GM12878 (cell line): Measurements from ENCODE around the gene BANP.

Source experiments
- CHD2 ChIP-seq: IDR thresholded peaks from 2 replicates; pipeline ENCODE4 v1.6.1; 2011; ENCODE audit warnings: low read depth, low read length, improper control_type of control experiment, borderline replicate concordance
- CREM ChIP-seq: IDR thresholded peaks from 2 replicates; pipeline ENCODE4 v1.6.1; 2014; ENCODE audit warnings: antibody characterized with exemption, low read depth
- EP300 ChIP-seq, 2 experiments: fragments of 150-350 bp in 1 of 2; IDR thresholded peaks; 2 replicates each; pipeline ENCODE4 v1.6.1; 2011 to 2012; ENCODE audit warnings: low read depth in 2 of 2, low read length in 2 of 2, borderline replicate concordance in 1 of 2, improper control_type of control experiment in 1 of 2, inconsistent platforms in 1 of 2; ENCODE audit not compliant: control insufficient read depth in 1 of 2
- HDAC6 ChIP-seq: fragments of 200-600 bp; sonication (generic); IDR thresholded peaks from one replicate; pipeline ENCODE4 v1.8.0; 2017; ENCODE audit warnings: antibody characterized with exemption; ENCODE audit not compliant: unreplicated experiment
- MXI1 ChIP-seq: fragments of 150-350 bp; IDR thresholded peaks from 2 replicates; pipeline ENCODE4 v1.6.1; 2011; ENCODE audit warnings: low read depth, mild to moderate bottlenecking, inconsistent platforms, low read length, improper control_type of control experiment
- NBN ChIP-seq: fragments of 450-650 bp; IDR thresholded peaks from 2 replicates; pipeline ENCODE4 v1.6.1; 2016
- ZNF274 ChIP-seq: IDR thresholded peaks from one replicate; pipeline ENCODE4 v1.8.0; 2011; ENCODE audit not compliant: insufficient read length, insufficient read depth
- TF ChIP-seq, protein P1 (sequence below), 3 experiments: IDR thresholded peaks in 2 of 3; conservative IDR thresholded peaks in 1 of 3; 2 replicates each; pipeline ENCODE4 v1.5.1; 2011; ENCODE audit warnings: low read depth in 3 of 3, low read length in 3 of 3, mild to moderate bottlenecking in 3 of 3, control low read depth in 2 of 3, moderate library complexity in 2 of 3, inconsistent platforms in 1 of 3, mixed read lengths in 1 of 3; ENCODE audit not compliant: control insufficient read depth in 2 of 3, insufficient read depth in 1 of 3; ENCODE audit errors: extremely low read depth in 1 of 3
- TF ChIP-seq, protein P2 (sequence below): fragments of 450-650 bp; IDR thresholded peaks from 2 replicates; pipeline ENCODE4 v1.6.1; 2018; ENCODE audit warnings: borderline replicate concordance, mild to moderate bottlenecking; ENCODE audit not compliant: partially characterized antibody
- TF ChIP-seq, protein P3 (sequence below): IDR thresholded peaks from 2 replicates; pipeline ENCODE4 v1.6.1; 2012; ENCODE audit warnings: low read length, inconsistent platforms
- TF ChIP-seq, protein P4 (sequence below): IDR thresholded peaks from 2 replicates; pipeline ENCODE4 v1.6.1; 2012; ENCODE audit warnings: low read depth, low read length, improper control_type of control experiment
- TF ChIP-seq, protein P5 (sequence below): IDR thresholded peaks from 2 replicates; pipeline ENCODE4 v1.6.1; 2012; ENCODE audit warnings: low read depth, low read length, improper control_type of control experiment
- TF ChIP-seq, protein P6 (sequence below): fragments of 450-650 bp; IDR thresholded peaks from 2 replicates; pipeline ENCODE4 v1.6.1; 2017; ENCODE audit warnings: mild to moderate bottlenecking

- TF ChIP-seq HDAC6: no peak
- no peak for TF ChIP-seq CHD2
- TF ChIP-seq, protein P1, sequence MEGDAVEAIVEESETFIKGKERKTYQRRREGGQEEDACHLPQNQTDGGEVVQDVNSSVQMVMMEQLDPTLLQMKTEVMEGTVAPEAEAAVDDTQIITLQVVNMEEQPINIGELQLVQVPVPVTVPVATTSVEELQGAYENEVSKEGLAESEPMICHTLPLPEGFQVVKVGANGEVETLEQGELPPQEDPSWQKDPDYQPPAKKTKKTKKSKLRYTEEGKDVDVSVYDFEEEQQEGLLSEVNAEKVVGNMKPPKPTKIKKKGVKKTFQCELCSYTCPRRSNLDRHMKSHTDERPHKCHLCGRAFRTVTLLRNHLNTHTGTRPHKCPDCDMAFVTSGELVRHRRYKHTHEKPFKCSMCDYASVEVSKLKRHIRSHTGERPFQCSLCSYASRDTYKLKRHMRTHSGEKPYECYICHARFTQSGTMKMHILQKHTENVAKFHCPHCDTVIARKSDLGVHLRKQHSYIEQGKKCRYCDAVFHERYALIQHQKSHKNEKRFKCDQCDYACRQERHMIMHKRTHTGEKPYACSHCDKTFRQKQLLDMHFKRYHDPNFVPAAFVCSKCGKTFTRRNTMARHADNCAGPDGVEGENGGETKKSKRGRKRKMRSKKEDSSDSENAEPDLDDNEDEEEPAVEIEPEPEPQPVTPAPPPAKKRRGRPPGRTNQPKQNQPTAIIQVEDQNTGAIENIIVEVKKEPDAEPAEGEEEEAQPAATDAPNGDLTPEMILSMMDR (IDR thresholded peaks at IDR 0.05 in 2 of 3, conservative IDR thresholded peaks at IDR 0.05 in 1 of 3; ENCODE audit: control insufficient read depth in 2 of 3, extremely low read depth in 1 of 3, insufficient read depth in 1 of 3, low read depth in 3 of 3, low read length in 3 of 3): no peak
- TF ChIP-seq, protein P2, sequence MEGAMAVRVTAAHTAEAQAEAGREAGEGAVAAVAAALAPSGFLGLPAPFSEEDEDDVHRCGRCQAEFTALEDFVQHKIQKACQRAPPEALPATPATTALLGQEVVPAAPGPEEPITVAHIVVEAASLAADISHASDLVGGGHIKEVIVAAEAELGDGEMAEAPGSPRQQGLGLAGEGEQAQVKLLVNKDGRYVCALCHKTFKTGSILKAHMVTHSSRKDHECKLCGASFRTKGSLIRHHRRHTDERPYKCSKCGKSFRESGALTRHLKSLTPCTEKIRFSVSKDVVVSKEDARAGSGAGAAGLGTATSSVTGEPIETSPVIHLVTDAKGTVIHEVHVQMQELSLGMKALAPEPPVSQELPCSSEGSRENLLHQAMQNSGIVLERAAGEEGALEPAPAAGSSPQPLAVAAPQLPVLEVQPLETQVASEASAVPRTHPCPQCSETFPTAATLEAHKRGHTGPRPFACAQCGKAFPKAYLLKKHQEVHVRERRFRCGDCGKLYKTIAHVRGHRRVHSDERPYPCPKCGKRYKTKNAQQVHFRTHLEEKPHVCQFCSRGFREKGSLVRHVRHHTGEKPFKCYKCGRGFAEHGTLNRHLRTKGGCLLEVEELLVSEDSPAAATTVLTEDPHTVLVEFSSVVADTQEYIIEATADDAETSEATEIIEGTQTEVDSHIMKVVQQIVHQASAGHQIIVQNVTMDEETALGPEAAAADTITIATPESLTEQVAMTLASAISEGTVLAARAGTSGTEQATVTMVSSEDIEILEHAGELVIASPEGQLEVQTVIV: no peak
- TF ChIP-seq, protein P3, sequence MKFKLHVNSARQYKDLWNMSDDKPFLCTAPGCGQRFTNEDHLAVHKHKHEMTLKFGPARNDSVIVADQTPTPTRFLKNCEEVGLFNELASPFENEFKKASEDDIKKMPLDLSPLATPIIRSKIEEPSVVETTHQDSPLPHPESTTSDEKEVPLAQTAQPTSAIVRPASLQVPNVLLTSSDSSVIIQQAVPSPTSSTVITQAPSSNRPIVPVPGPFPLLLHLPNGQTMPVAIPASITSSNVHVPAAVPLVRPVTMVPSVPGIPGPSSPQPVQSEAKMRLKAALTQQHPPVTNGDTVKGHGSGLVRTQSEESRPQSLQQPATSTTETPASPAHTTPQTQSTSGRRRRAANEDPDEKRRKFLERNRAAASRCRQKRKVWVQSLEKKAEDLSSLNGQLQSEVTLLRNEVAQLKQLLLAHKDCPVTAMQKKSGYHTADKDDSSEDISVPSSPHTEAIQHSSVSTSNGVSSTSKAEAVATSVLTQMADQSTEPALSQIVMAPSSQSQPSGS: no peak
- TF ChIP-seq, protein P4, sequence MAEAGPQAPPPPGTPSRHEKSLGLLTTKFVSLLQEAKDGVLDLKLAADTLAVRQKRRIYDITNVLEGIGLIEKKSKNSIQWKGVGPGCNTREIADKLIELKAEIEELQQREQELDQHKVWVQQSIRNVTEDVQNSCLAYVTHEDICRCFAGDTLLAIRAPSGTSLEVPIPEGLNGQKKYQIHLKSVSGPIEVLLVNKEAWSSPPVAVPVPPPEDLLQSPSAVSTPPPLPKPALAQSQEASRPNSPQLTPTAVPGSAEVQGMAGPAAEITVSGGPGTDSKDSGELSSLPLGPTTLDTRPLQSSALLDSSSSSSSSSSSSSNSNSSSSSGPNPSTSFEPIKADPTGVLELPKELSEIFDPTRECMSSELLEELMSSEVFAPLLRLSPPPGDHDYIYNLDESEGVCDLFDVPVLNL: no peak
- TF ChIP-seq, protein P5, sequence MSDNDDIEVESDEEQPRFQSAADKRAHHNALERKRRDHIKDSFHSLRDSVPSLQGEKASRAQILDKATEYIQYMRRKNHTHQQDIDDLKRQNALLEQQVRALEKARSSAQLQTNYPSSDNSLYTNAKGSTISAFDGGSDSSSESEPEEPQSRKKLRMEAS: no peak
- TF ChIP-seq ZNF274: no peak
- no peak for TF ChIP-seq CREM
- TF ChIP-seq, protein P6, sequence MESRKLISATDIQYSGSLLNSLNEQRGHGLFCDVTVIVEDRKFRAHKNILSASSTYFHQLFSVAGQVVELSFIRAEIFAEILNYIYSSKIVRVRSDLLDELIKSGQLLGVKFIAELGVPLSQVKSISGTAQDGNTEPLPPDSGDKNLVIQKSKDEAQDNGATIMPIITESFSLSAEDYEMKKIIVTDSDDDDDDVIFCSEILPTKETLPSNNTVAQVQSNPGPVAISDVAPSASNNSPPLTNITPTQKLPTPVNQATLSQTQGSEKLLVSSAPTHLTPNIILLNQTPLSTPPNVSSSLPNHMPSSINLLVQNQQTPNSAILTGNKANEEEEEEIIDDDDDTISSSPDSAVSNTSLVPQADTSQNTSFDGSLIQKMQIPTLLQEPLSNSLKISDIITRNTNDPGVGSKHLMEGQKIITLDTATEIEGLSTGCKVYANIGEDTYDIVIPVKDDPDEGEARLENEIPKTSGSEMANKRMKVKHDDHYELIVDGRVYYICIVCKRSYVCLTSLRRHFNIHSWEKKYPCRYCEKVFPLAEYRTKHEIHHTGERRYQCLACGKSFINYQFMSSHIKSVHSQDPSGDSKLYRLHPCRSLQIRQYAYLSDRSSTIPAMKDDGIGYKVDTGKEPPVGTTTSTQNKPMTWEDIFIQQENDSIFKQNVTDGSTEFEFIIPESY: no peak
- TF ChIP-seq EP300 (IDR thresholded peaks at IDR 0.05; ENCODE audit: borderline replicate concordance in 1 of 2, control insufficient read depth in 1 of 2, low read depth in 2 of 2, low read length in 2 of 2): no peak
- no peak for TF ChIP-seq NBN
- TF ChIP-seq MXI1: no peak
Observed at GRCh38 chr16:87947356-87948118, 3.7 kb upstream of the BANP start.
